Measurements from ENCODE around the gene RNF8.
"Not testable (repeated sequence)": the region's sequence is repeated elsewhere in the genome, so short reads cannot be mapped to it uniquely, and the experiment has no call there.

Gene RNF8

GRCh38 chr6:37353761-37354525, at the start of gene RNF8:
Gene RNF8 (plus strand): TSS chr6:37353983. CDS start chr6:37354165, 182 bp downstream.
- peak; percentile 88 for DNase-seq

DNA sequence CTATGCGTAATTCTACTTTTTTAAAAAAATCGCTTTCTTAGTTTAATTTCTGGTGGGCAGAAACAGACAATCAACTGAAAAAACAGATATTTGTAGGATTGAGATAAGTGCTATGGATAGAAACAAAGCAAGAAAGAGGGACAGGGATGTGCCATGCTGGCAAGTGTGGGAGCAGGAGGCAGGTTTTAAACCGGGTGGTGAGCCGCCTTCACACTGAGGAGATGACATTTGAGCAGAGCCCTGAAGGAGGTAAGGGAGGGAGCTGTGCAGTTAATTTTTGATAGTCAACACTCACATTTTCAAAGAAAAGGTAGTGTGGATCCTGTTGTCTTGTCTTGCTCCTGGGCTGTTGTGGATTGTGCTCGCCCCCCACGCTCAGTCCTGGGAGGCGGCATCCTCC, 49.0 kb upstream of the RNF8 start:
- no peak for DNase-seq

GRCh38 chr6:37305841-37306425, 47.9 kb upstream of the RNF8 start:
- DNase-seq = no peak

DNA sequence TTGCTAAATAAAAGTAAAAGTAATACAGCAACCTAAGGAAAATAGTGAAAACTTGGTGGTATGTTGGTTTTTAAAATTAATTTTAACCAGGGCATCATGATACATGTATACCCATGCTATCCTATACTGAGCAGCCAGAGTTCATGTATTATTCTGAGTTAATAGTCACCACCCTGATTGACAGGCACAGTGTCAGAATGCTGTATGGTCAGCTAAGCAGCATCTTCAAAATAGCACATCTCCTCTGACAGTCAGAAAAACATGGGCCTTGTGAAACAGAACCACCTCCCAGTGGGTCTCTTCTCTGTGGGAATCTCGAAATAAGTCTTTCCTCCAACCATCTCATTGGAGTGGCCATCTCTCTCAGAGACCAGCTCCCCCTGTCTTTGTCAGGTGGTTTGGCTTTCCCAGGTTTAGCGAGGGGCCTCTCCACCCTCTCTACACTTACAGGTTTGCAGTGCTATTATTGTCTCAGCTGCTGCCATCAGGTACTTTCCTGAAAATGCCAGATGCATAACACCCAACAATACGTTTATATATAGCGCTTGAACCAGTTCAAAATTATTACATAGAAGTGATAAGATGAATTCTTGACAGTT, 47.1 kb upstream of the RNF8 start:
- DNase-seq = no peak

GRCh38 chr6:37307484-37307883, 46.3 kb upstream of the RNF8 start:
- not testable (repeated sequence) for DNase-seq

DNA sequence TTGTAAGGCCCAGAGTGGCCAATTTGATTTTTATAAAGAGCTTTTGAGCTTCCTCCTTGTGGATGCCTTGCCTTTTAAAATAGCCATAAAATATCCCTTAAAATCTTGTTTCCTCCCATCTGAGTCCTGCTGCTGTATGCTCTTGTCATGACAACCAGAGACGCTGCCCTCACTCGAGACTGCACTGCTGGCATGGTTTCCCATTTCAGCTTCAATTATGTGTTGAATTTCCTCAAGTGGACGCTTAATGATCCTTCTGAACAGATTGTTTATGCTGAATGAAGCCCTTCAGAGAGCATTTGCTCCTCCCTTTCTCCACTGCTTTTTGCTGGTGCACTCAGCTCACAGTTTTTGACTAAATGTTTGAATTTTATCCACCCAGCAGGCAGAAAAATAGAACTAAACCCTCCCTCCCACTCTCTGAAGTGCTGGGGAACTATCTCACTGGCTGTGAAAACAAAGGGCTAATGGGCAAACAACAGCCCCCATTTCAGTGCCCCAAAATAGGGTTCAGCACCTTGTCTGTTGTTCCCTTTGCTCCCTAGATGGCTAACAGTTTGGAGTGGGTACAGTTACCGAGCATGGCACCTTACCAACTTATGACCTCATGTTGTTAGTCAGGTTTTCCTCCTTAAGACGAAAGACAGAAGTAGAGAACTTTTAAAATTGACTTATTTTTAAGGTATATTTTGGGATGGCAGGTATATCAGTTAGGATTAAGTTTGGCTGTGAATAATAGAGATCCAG, 45.5 kb upstream of the RNF8 start:
- DNase-seq = no peak

DNA sequence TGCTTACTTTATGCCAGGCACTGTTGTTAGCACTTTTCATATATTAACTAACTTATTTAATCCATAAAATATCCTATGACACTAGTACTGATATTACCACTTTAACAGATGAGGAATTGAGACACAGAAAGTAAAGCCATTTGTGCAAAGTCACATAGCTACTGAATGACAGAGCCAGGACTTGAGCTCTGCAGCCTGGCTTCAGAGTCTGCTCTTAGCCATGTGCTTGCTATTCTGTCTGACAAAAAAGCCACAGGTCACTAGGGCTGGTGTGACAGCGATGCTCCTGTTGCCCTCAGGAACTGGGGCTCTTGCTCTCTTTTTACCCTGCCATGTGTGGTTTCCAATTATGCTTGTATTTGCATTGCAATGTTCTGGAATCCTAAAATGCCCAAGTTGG, 44.7 kb upstream of the RNF8 start:
- DNase-seq = no peak

DNA sequence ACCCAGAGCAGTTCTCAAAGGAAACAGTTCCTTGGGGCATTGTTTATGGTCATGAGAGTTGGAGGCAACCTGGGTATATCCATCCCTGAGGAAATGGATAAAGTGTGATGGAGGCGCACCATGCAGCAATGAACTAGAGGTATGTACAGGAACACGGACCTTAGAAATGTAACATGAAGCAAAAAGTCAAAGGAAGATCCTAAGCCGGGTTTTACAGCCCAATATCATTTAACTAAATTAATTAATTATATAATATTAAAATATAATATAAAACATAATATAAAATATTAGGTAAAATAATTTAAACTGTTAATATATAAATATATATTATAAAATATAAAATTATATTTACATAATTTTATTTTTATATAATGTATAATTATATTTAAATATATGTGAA, 44.1 kb upstream of the RNF8 start:
- DNase-seq = no peak

- no peak for DNase-seq
Measured at GRCh38 chr6:37310966-37311365, 42.8 kb upstream of the RNF8 start.

- DNase-seq = no peak
Measured at GRCh38 chr6:37311741-37312473, 41.9 kb upstream of the RNF8 start.

- no peak for DNase-seq
Measured at GRCh38 chr6:37313723-37314486, 39.9 kb upstream of the RNF8 start.

DNA sequence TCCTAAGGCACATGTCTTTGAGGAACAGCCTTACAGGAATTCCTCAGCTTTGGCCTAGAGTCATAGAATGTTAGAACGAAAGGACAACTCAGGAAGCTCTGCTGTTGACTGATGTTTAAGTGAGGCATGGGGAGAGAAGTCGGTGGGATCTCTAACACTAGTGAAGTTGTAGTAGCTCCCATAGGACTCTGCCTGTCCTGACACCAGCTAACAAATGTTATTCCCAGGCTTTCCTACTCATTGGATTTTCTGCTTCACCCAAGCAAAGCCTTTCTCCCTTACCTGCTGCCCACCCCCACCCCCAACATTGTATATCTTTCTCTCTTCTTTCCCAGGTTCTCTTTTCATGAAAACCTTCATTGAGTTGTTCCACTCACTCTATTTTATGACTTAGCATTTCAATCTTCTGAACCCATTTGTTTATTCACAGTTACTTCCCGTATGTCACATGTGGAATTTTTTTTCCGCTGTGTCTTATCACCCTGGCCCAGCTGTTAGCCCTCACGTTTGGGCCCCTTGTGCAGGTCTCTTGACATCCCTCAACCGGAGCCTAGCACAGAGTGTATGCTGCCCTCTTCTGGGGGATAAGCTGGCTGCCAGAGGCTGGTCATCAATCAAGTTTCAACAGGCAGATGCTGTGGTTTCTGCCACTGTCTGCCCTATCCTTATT, 39.2 kb upstream of the RNF8 start:
- no peak for DNase-seq

DNA sequence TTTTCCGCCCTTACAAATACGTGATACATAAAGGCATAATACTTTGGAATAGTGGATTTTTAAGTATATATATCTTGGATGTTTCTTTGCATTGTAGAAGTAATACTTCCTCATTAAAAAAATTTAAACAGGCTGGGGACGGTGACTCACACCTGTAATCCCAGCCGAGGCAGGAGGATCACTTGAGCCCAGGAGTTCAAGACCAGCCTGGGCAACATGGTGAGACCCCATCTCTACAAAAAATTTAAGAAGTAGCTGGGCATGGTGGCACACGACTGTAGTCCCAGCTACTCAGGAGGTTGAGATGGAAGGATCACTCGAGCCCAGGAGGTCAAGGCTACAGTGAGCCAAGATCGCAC, 38.6 kb upstream of the RNF8 start:
- DNase-seq = no peak

DNA sequence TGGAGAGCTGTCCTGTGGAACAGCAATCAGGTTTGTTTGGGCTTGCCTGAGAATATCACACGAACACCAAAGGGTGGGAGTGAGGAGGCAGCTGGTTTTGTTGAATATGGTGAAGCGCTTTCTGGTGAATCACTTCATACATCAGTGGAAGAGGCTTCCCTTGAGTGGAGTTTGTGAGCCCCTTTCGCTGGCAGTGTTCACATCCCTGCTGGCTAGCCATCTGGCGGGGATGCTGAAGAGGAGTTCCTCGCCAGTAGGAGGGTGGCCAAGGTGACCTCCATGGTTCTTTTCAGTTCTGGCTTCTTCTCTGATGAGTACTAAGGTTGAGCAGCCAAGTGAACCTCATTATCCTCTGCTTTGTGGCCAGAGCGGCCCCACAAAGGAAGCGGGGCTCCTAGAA, 37.7 kb upstream of the RNF8 start:
- DNase-seq = no peak

GRCh38 chr6:37317312-37318038, 36.3 kb upstream of the RNF8 start:
- no peak for DNase-seq

DNA sequence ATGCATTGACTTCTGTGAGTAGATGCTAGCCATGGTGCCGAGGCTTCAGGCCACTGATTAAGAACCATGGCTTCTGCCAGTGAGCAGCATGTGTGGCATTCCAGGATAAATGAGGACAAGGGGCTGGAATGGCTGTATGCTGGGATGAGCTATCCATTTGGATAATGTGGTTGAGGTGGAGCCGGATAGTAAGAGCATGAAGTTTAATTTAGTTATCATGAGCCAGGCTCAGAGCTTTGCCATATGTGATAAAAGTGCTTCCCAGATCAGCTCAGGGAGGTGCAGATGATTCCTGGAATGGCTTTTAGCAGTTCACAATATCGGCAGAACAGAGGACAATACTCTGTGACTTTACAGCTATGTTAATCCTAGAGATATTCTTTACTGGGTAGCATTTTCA, 34.6 kb upstream of the RNF8 start:
- no peak for DNase-seq

DNA sequence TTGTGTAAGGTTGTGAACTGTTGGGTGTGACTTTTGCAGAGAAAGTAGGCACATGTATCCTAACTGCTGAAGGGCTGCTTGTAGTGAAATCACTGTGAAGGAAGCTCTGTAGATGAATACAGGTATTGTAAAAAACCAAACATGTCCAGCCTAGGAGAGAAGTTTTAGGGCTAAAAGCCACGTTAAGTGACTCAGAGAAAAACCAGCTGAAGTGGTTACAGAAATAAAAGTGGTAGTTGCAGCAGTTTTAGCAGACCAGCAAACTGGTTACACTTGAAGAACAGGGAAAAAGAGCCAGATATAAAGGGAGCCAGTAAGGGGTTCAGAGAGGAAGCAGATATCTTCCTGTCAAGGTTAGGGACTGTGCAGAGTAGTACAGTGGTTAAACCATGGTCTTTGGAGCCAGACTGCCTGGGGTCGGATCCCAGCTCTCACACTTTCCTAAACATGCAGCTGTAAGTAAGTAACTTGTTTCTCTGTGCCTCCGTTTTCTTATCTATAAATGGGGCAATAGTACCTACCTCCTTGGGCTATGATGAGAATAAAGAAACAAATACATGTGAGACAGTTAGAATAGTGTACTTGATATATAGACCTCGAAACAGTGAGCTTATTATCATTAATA, 33.8 kb upstream of the RNF8 start:
- DNase-seq = no peak

DNA sequence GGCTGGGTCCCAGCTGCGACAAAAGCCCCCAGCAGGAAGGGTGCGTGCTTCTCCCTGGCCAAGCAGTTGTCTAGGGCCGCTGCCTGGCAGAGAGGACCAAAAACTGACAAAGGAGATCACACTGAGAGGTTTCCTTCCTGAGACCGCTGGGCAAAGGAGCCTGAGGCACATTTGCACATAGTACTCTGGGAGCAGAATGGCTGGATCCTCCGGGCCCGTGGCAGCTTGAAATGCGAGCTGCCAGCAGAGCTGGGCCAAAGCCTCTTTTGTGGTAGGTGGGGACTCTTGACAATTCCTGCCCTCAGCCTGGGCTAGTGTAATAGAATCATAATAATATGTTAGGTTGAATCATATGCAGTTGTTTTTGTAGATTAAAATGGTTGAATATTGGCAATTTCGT, 33.1 kb upstream of the RNF8 start:
- no peak for DNase-seq

DNA sequence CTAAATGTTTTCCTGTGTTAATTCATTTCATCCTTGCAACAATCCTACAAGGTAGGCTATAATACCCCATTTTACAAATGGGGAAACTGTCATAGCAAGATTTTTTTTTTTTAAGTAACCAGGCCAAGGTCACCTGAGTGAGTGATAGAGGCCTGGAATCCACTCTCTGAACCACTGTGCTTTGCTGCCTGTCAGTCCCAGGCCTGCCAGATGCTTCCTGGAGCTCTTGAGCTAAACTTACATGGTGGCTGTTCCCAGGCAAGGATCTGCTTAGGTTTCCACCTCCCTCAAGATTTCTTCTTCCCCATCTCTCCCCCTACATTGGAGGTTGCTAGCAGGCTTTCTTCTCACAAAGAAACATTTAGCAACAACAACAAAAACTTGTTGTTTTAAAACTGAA, 32.7 kb upstream of the RNF8 start:
- no peak for DNase-seq

Measured in activated CD4-positive, CD25-positive, alpha-beta regulatory T cell treated with anti-CD3 and anti-CD28 coated beads, Interleukin-2, amount 50 U/mL, for 72 hours (primary cell).